ENCODE results near the gene CACNA1I. TPM values are rescaled to one million over a fixed set of nuclear protein-coding genes. Genes with fewer than 3 reads are reported as not detected.

The CACNA1I gene
- total RNA-seq, 1 donor from 2014 or later, result 0.10 TPM

DNA sequence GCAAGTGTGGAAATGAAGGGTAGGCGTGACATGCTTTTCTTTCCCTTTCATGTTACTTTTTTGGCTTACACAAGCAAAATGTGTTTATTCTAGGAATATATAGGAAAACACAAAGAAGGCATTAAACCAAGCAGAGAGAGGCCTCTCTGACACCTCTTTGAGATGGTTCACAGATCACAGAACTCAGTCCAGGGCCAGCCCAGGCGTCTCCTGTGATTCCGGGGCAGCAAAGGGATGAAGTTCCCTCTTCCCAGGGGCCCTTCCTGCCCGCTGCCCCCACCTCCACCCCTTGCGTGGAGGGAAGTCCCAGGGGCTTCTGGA lies 78.0 kb downstream of the CACNA1I start:
- DNase-seq (ENCODE audit: low read depth), result no peak

DNA sequence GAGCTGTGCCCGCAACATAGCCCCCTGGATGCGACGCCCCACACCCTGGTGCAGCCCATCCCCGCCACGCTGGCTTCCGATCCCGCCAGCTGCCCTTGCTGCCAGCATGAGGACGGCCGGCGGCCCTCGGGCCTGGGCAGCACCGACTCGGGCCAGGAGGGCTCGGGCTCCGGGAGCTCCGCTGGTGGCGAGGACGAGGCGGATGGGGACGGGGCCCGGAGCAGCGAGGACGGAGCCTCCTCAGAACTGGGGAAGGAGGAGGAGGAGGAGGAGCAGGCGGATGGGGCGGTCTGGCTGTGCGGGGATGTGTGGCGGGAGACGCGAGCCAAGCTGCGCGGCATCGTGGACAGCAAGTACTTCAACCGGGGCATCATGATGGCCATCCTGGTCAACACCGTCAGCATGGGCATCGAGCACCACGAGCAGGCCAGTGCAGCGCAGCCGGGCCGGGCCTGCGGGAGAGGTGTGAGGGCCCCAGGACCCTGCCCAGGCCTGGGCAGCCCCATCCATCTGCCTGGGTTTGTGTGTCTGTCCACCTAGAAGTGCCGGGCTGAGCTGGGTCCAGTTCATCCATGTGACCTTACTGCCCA lies 79.0 kb downstream of the CACNA1I start:
- DNase-seq (ENCODE audit: low read depth), result no peak

DNA sequence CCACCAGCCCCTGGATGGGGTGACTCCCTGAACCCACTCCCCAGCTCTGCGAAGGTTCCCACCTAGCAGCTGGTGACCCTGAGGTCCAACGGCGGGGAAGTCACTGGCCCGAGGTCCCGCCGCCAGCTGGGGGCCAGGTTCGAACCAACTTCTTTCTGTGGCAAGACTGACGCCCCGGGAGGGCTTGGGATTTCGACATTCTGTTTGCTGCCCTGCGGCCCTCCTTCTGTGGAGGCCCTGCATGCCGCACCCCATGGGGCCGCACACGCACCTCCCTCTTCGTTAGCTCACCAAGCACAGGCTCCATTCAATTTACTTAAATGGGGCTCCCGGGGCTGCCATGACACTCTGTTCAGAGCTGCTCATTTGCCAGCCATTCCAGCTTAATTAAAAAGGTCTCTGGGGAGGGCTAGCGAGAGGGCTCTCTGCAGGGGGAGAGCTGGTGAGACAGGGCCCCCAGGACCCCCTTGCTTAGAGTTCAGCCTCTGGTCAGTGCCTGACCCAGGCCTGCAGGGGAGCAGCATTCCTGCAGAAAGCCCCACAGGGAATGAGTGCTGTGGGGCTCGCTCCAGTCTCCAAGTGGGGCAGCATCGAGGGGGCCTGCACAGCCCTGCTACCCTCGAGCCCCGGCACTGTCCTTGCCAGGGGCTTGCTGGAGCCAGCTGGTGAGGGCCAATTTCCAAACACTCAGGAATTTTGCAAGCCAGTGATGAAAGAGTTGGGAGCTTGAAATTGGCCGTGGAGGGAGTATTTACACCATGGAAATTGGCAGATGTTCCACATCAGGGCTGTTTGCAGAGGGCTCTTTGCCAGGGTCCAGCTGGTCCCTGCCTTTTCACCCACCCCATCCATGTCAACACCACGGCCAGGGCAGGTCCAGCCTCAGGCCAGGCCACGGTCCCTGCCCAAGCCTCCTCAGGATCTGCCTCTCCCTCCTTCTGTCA lies 80.8 kb downstream of the CACNA1I start:
- no peak for DNase-seq (ENCODE audit: low read depth)

DNA sequence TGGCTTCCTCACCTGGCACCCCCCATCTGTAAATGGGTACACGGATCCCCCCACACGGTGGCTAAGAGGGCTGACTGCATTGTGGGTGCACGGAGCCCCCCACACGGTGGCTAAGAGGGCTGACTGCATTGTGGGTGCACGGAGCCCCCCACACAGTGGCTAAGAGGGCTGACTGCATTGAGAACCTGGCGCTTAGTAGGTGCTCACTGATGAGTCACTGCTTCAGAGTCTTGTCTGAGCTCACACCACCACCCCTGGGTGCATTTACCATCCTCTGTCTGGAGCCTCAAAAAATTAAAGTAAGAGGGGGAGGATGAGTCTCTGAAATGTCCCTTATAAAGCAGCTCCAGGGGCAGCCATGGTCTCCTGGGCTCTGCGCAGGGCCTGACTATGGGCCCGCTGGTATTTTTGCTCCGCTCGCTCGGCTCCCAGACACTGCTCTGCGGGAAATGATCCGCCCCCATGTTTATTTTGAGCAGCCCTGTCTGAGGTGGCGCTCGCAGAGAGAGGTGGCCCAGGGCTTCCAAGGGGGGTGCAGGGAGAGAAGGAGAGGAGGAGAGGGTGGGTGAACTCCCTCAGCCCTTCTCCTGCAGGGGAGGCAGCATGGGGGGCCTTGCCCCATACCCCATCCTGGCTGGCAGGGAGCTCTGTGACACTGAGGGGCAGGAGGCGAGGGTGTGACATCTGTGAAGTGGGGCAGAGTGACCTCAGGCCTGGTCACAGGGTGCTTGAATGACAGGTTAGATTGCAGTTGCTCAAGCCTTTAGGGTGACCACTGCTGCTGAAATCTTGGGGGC lies 82.6 kb downstream of the CACNA1I start:
- DNase-seq (ENCODE audit: low read depth), result no peak

DNA sequence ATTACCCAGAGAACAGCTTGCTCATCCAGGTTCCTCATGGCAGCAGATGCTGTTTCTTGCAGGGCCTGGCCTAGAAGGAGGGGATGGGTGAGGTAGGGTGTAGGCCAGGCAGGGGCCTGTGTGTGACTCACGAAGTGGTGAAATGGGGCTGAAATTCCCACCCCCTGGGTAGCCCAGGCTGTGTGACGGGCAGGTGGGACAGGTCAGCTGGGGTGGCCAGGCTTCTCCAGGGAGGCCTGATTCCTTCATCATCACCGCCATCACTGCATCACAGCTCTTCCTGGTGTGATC lies 83.2 kb downstream of the CACNA1I start:
- DNase-seq (ENCODE audit: low read depth), result no peak

DNA sequence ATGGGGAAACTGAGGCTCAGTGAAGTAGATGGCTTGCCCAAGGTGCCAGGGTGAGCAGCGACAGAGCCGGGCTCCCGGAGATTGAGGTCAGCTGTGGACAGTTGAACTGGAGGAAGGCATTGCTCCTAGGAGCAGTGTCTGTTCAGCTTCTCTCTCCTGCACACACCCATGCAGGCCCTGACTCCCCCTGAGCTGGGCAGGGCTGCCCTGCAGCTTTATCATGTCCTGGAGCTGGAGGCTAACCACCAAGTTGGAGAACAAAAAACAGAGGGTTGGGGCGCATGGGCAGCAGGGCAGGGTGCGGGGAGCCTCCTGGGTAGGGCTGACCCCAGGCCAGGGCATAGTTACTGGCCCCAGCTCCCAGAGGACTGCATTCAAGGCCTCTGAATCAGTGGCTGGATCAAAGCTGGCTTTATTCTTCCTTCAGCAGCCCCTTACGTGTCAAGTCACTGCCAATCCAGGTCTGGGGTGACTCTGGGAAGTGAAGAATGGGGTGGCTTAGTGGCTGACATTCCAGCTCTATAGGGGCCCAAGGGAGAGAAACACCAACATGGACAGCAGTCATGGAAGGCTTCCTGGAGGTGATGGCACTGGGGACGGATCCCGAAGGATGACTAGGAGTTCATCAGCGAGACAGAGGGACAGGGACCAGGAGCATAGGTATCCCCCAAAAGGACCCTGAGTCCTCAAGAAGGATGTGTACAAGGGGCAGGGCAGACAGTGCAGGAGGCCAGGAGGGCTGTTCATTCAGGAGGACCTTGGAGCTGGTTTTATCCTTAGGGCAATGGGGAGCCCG lies 83.8 kb downstream of the CACNA1I start:
- DNase-seq (ENCODE audit: low read depth), result no peak

DNA sequence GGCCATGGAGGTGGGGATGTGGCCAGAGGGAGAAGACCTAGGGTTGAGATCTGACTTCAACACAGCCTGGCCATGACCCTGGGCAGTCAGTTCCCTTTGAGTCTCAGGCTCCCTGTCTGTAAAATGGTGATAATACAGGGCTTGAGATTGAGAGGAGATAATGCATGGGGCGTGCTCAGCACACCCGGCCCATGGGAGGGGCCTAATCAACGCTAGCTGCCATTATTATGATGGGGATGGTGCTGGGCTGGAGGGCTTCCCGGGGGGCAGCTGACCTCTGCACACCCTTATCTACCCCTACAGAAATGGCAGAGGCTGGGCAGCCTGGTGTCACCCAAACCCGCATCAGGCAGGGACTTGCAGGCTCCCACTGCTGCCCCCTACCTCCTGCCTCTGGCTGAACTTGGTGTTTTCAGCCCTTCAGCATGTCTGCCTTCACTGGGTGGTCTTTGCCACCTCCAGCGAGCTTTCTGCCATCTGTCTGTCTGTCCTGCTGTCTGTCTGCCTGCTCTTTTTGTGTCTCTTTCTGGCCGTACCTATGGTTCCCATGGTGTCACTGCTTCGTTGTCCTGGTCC lies 84.5 kb downstream of the CACNA1I start:
- DNase-seq (ENCODE audit: low read depth), result no peak

DNA sequence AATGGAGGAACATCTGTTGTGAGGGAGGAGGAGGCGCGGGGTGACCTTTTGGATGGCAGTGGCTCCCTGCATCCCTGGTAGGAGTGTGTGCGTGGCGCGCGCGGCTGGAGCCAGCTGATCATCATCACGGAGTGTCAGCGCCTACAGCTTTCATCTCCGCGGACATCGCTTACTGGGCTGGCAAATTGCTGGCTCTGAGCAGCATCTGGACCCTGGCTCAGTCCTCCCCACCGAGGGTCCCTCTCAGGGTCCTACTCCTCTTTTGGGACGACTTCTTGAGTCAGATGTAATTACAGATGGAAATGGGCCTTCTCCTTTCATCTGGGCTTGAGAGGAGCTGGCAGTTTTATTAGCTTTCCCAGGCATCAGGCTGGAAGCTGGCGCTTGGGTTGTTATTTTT lies 85.3 kb downstream of the CACNA1I start:
- no peak for DNase-seq (ENCODE audit: low read depth)

DNA sequence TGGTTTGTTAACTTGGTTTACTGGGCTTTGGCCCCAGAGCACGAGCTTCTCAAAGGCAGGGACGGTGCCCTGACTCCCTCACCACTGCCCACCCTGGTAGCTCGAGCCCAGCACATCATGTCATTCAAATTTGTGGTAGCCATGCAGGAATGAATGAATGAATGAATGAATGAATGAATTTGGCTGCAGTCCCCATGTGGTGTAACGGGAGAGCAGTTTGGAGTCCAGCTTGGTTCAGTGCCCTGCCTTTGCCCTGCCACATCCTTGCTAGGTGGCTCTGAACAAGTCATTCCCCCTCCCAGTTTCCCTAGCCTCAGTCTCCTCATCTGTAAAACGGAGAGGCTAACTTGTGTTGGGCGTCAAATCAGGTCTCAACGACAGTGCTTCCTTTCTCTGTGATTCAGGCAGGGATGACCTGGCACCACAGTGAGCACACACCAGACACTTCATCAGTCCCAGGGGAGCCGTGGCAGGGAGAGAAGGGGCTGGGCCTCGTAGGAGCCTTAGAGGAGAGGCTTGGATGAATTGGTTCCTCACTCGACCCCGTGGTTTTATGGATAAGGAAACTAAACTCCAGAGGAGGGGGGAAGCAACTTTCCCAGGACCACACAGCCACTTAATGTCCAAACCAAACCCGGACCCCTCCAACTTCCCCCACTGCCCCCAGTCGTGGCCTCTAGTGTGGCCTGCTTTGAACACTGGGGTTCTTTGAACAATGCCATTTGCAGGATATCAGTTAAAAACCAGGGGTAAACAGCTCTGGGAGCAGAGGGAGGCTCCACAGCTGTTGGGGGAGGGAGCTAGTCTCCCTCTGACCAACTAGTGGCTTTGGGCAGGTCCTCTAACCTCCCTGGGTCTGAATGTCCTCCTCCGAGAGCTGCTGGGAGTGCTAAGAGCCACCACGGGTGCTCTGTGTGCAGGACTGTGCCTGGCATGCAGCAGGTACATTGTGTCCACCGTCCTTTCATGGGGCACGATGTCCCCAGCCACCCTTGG lies 86.2 kb downstream of the CACNA1I start:
- DNase-seq (ENCODE audit: low read depth), result no peak

DNA sequence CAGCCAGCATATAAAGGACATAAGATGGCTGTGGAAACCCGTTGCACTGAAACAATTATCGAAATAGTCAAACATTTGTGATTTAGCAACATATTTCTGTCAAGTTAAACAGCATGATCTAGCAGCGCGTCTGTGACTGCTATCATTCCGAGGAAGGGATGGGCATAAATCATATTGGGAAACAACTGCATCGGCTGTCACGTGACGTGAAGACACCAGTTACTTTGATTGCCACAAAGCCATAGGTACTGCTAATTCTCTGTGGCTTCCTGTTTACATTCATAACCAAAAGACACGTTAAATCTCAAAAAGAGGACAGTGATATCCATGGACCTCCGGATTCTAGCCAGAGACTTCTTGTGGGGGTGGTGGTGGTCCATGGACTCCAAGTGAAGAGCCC lies 87.8 kb downstream of the CACNA1I start:
- DNase-seq (ENCODE audit: low read depth), result no peak

DNA sequence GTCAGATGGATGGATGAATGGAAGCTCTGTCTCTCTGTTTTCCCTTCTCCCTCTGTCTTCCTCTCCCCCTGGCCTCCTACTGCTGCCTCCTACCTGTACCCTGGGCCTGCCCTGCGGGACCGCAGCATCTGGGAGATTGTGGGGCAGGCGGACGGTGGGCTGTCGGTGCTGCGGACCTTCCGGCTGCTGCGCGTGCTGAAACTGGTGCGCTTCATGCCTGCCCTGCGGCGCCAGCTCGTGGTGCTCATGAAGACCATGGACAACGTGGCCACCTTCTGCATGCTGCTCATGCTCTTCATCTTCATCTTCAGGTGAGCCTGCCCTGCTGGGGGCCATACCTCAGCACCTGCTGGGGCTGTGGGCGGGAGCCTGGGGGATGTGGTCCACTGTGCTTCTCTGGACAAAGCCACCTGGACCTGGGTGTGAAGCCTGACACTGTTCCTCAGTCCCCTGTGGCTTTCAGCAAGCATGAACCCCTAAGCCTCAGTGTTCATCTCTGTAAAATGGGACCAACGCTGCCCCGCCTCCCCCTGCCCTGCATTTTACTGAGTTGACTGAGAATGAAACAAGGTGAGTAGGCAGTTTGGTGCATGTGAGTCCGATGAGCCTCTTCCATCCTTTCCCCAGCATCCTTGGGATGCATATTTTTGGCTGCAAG lies 88.4 kb downstream of the CACNA1I start:
- no peak for DNase-seq (ENCODE audit: low read depth)

DNA sequence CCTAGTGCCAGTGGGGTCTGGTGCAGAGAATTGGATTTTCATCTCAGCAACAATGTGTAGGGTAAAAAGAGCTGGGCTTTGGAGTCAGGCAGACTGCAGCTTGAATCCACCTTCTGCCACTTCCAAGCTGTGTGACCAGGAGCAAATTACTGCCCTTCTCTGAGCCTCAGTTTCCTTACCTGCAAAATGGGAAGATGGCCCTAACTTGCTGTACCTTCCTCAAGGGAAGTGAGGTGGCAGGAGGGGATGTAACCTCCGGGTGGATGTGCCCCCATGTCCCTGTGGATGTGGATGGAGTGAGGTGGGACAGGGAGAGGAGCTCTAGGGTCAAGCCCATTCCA lies 90.9 kb downstream of the CACNA1I start:
- DNase-seq (ENCODE audit: low read depth), result no peak

DNA sequence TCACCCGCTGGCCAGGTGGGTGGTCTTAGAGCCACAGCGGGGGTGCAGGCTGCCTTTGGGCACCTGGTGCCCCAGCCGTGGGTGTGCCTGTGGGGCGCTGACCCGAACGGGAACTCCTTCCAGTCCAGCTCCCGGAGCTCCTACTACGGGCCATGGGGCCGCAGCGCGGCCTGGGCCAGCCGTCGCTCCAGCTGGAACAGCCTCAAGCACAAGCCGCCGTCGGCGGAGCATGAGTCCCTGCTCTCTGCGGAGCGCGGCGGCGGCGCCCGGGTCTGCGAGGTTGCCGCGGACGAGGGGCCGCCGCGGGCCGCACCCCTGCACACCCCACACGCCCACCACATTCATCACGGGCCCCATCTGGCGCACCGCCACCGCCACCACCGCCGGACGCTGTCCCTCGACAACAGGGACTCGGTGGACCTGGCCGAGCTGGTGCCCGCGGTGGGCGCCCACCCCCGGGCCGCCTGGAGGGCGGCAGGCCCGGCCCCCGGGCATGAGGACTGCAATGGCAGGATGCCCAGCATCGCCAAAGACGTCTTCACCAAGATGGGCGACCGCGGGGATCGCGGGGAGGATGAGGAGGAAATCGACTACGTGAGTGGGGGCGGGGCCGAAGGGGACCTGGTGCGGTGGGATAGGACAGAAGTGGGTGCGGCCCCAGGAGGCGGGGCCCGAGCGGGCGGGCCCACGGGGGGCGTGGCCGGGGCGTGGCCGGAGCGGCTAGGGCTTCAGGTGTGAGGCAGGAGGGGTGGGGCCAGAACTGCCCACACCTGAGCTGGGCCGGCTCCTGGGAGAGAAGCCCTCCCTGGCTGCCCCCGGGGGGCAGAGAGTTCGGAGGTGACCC lies 91.5 kb downstream of the CACNA1I start:
- DNase-seq (ENCODE audit: low read depth), result no peak

DNA sequence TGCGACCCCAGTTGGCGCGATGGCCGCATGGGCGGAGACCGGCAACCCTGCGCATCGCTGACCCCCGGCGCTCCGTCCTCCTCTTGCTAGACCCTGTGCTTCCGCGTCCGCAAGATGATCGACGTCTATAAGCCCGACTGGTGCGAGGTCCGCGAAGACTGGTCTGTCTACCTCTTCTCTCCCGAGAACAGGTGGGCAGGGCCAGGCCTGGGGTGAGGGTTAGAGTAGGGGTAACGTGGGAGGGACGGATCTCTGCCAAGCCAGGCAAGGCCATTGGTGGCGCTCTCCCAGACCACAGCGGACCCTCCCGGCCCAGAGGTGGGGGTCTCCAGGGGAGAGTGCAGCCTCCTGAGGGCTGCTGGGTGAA lies 92.1 kb downstream of the CACNA1I start:
- no peak for DNase-seq (ENCODE audit: low read depth)

DNA sequence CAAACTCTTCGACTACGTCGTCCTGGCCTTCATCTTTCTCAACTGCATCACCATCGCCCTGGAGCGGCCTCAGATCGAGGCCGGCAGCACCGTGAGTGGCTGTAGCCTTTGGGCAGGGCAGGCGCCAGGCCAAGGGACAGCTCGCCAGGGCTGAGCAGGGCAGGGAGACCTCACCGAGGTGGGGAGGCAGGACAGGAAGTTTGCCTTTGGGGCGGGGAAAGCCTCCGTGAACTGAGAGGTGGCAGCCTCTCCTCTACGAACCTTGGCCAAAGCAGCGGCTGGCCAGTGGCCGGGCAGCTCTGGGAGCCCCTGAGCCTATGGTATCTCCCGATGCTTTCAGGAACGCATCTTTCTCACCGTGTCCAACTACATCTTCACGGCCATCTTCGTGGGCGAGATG lies 93.2 kb downstream of the CACNA1I start:
- no peak for DNase-seq (ENCODE audit: low read depth)

DNA sequence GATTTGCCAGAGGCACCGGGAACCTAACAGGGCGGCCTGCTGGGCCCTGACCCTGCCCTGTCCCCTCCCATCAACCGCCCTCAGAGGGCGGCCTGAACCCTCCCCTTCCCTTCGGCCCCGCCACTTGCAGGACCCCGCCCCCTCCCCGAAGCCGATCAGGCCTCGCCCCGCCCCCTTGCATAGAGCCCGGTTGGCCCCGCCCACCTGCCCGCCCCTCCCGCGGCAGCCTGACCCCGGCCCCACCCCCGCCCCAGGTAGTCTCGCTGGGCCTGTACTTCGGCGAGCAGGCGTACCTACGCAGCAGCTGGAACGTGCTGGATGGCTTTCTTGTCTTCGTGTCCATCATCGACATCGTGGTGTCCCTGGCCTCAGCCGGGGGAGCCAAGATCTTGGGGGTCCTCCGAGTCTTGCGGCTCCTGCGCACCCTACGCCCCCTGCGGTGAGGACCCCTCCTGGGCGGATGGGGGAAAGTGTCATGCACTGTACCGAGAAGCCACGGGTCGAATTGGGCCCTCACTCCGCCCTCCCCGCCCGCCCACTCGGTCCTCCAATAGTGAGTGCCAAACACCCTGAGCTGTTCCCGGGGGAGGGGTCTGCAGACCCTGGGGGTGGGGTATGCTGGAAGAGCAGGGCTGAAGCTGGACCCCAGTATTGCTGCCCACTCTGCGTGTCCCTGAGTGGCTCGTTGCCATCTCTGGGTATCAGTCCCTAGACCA lies 94.1 kb downstream of the CACNA1I start:
- DNase-seq (ENCODE audit: low read depth), result no peak

DNA sequence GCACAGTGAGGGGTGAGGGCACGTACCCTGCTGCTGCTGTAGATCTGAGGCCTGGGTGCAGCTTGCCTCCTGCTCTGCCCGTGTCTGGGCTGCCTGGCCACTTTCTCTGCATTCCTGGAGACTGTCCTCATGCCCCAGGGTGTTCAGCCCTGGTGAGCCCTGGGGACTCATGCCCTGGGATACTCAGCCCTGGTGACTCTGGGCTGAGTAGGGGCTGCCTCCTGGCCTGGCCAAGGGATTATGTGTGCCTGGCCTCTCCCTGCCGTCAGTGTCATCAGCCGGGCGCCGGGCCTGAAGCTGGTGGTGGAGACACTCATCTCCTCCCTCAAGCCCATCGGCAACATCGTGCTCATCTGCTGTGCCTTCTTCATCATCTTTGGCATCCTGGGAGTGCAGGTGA lies 94.7 kb downstream of the CACNA1I start:
- no peak for DNase-seq (ENCODE audit: low read depth)

DNA sequence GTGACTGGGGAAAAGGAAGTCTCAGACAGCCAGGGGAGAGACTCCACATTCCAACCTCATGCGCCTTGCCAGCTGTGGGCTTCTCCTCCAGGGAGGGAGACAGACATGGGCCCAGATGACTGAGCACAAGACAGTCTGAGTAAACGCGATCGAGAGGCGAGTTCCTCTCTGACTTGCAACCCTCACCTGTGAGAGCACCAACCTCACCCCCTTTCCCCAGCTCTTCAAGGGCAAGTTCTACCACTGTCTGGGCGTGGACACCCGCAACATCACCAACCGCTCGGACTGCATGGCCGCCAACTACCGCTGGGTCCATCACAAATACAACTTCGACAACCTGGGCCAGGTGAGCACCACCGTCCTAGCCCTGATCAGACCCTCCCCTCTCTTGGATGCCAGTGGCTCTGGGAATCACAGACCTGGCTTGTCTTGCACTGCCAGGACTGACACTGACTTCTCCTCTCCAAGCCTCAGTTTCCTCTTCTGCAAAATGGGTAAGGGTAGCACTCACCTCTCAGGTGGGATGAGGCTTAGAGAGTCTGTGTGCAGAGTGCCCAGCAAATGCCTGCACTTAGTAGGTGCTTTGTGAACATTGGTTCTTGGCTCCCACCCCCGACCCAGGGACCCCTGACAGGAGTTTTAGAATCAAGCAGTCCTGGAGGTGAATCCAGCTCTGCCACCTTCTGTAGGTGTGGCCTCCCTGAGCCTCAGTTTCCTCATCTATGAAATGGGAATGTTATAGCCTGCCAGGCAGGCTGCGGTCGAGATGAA lies 95.3 kb downstream of the CACNA1I start:
- no peak for DNase-seq (ENCODE audit: low read depth)
